Activated CD8-positive, alpha-beta T cell treated with anti-CD3 and anti-CD28 coated beads for 36 hours (primary cell): Measurements from ENCODE around the gene DIMT1. TPM values are rescaled to one million over a fixed set of nuclear protein-coding genes. Genes with fewer than 3 reads are reported as not detected.
A peak's percentile ranks its signal among the peaks of the same experiment; 100 is the strongest.

Experiments used
- ATAC-seq: fragments of 200-7000 bp; cut with Tn5 transposase; one replicate; pipeline ENCODE4 v1.10.0; 2021; ENCODE audit warnings: mild to moderate bottlenecking, moderate library complexity
- CTCF ChIA-PET: fragments of 350-600 bp; sonication (Branson Sonifier 250); formaldehyde crosslinking; loops from one replicate; lab custom pipeline; 2021; ENCODE audit warnings: antibody characterized with exemption; lab: Charles Lee
- POLR2A ChIA-PET: fragments of 350-600 bp; sonication (Branson Sonifier 250); formaldehyde crosslinking; loops from one replicate; lab custom pipeline; 2021; ENCODE audit warnings: antibody characterized with exemption; lab: Charles Lee
- DNase-seq: peaks from one replicate; pipeline ENCODE4 v3.0.0-alpha.2; 2020
- H3K27ac Mint-ChIP-seq: one replicate; pipeline ENCODE4 v1.8.0; 2021; ENCODE audit warnings: mild to moderate bottlenecking, mixed read lengths
- H3K27me3 Mint-ChIP-seq: one replicate; pipeline ENCODE4 v1.8.0; 2021; ENCODE audit warnings: mixed read lengths
- H3K36me3 Mint-ChIP-seq: one replicate; pipeline ENCODE4 v1.8.0; 2021; ENCODE audit warnings: low read depth, mixed read lengths
- H3K4me1 Mint-ChIP-seq: one replicate; pipeline ENCODE4 v1.8.0; 2021; ENCODE audit warnings: low read depth, mixed read lengths
- H3K4me3 Mint-ChIP-seq: one replicate; pipeline ENCODE4 v1.8.0; 2021; ENCODE audit warnings: mild to moderate bottlenecking, moderate library complexity, mixed read lengths
- H3K9me3 Mint-ChIP-seq: one replicate; pipeline ENCODE4 v1.8.0; 2021; ENCODE audit warnings: mixed read lengths
- CTCF ChIP-seq: fragments of 200-600 bp; IDR thresholded peaks from one replicate; pipeline ENCODE4 v1.8.0; 2022; ENCODE audit warnings: antibody characterized with exemption, mild to moderate bottlenecking
- intact Hi-C: fragments of 100-400 bp; cut with micrococcal nuclease; formaldehyde crosslinking; loops from one replicate; pipeline ENCODE4 v1.10.0; 2022
- total RNA-seq, 2 experiments: library from RNA; stranded (reverse); gene quantifications; one replicate each; pipeline ENCODE4 v1.2.3, GENCODE V29; 2021

DIMT1 gene
- total RNA-seq, 2 experiments from 2014 or later: 51.3 to 59.1 TPM

- intact Hi-C loops: no loop called here
- H3K27ac Mint-ChIP-seq: no peak overlapping the region
Measured at GRCh38 chr5:62418462-62419076, 14.9 kb upstream of the DIMT1 start.

GRCh38 chr5:62413711-62414110 is 10.0 kb upstream of the DIMT1 start:
- ATAC-seq (no peak), DNase-seq (no peak)
- H3K4me3 Mint-ChIP-seq: peak overlapping the region; percentile 91
- TF ChIP-seq CTCF: no peak
- H3K27ac Mint-ChIP-seq: peak overlapping the region; percentile 90
- peaks cover 25% of the 10 kb centered on the region for H3K4me1 Mint-ChIP-seq
- ChIA-PET CTCF (interaction anchor here (0.6 to 2.8 kb wide), 3 partner anchors 11 to 149 kb away, joined by 3 to 17 read pairs (median 9); partner anchors contain the start of gene DIMT1), POLR2A (interaction anchor here (0.6 to 4.2 kb wide), 3 partner anchors 10 to 101 kb away, joined by 3 to 44 read pairs (median 3); partner anchors contain the start of gene DIMT1)
- H3K9me3 Mint-ChIP-seq: no peaks in the 10 kb centered on the region
- intact Hi-C loops: no loop called here
- no peaks in the 10 kb centered on the region for H3K27me3 Mint-ChIP-seq
- no peaks in the 10 kb centered on the region for H3K36me3 Mint-ChIP-seq

More at GRCh38 chr5:62418462-62419076, 14.9 kb upstream of the DIMT1 start:
- peaks cover 31% of the 10 kb centered on the region for H3K4me1 Mint-ChIP-seq
- CTCF ChIA-PET: interaction anchor here (1.5 to 1.7 kb wide), 2 partner anchors 25 to 41 kb away, joined by 5 to 6 read pairs; no protein-coding TSS in a partner anchor
- POLR2A ChIA-PET: interaction anchor here (1.6 kb wide), 1 partner anchor 13 kb away, joined by 5 read pairs; no protein-coding TSS in a partner anchor
- no peak for DNase-seq
- no peak for TF ChIP-seq CTCF
- H3K27me3 Mint-ChIP-seq: no peaks in the 10 kb centered on the region
- no peaks in the 10 kb centered on the region for H3K9me3 Mint-ChIP-seq
- ATAC-seq: no peak
- no peak overlapping the region for H3K4me3 Mint-ChIP-seq
- no peaks in the 10 kb centered on the region for H3K36me3 Mint-ChIP-seq

GRCh38 chr5:62412549-62413329 is 9.0 kb upstream of the DIMT1 start, which contains the start of gene IPO11:
Gene IPO11 (plus strand): TSS chr5:62412763. CDS start chr5:62437280, 24,517 bp downstream.
- Mint-ChIP-seq H3K4me3 (peak within 1 kb of the TSS; percentile 91), H3K9me3 (no peaks in the 10 kb centered on the region), H3K4me1 (peaks cover 22% of the 10 kb centered on the region), H3K27ac (peak within 1 kb of the TSS; percentile 90), H3K36me3 (no peaks in the 10 kb centered on the region), H3K27me3 (no peaks in the 10 kb centered on the region)
- intact Hi-C loops: no loop called here
- DNase-seq (peak; percentile 99), ATAC-seq (peak; percentile 98)
- no peak for TF ChIP-seq CTCF
- CTCF ChIA-PET: interaction anchor here (0.6 to 2.8 kb wide), 5 partner anchors 10 to 188 kb away, joined by 3 to 17 read pairs (median 3); partner anchors contain the start of gene DIMT1
- POLR2A ChIA-PET: interaction anchor here (0.6 to 4.2 kb wide), 5 partner anchors 9 to 35 kb away, joined by 3 to 44 read pairs (median 4); partner anchors contain the start of gene DIMT1

- POLR2A ChIA-PET: interaction anchor here (1.0 to 3.4 kb wide), 6 partner anchors 8 to 87 kb away, joined by 3 to 22 read pairs (median 4); partner anchors contain the start of genes DIMT1 and IPO11
Measured at GRCh38 chr5:62395210-62395950, 8.3 kb downstream of the DIMT1 start.

More at GRCh38 chr5:62395210-62395950, 8.3 kb downstream of the DIMT1 start:
- CTCF ChIA-PET: interaction anchor here (1.1 kb wide), 1 partner anchor 171 kb away, joined by 4 read pairs; no protein-coding TSS in a partner anchor
- Mint-ChIP-seq H3K27ac (peak overlapping the region; percentile 88), H3K36me3 (peaks cover 78% of the 10 kb centered on the region), H3K4me1 (peaks cover 56% of the 10 kb centered on the region), H3K27me3 (no peaks in the 10 kb centered on the region), H3K9me3 (no peaks in the 10 kb centered on the region), H3K4me3 (no peak overlapping the region)
- ATAC-seq (peak; percentile 74), DNase-seq (peak; percentile 55)
- intact Hi-C loops: no loop called here
- TF ChIP-seq CTCF: no peak
